CD14-positive monocyte (primary cell): ENCODE results near the gene ACSS1. TPM values are rescaled to one million over a fixed set of nuclear protein-coding genes. Genes with fewer than 3 reads are reported as not detected.
A peak's percentile ranks its signal among the peaks of the same experiment; 100 is the strongest.

Experiments used
- DNase-seq, 3 donors: peaks; one replicate each; pipeline ENCODE4 v3.0.0-alpha.2; 2011 to 2022
- H2AFZ ChIP-seq: 2 replicates; pipeline ENCODE4 v1.6.0; 2012; ENCODE audit warnings: mild to moderate bottlenecking, low read depth, low read length, inconsistent platforms; ENCODE audit not compliant: insufficient read depth, poor library complexity, severe bottlenecking
- H3K27ac ChIP-seq, 2 donors: 1 replicate in 1 of 2; 2 replicates in 1 of 2; pipeline ENCODE4 v1.5.1; 2012 to 2013; ENCODE audit warnings: low read length in 2 of 2, control low read depth in 1 of 2, inconsistent platforms in 1 of 2, low read depth in 1 of 2, mild to moderate bottlenecking in 1 of 2
- H3K27me3 ChIP-seq, 2 donors: one replicate each; pipeline versions ENCODE4 v1.6.0 to v1.6.1; 2011 to 2013; ENCODE audit warnings: low read length in 2 of 2; ENCODE audit not compliant: control insufficient read depth in 2 of 2, insufficient read depth in 2 of 2
- H3K36me3 ChIP-seq, 2 donors: replicated peaks in 1 of 2; 1 replicate in 1 of 2; 2 replicates in 1 of 2; pipeline versions ENCODE4 v1.5.1 to v1.6.1; 2012 to 2013; ENCODE audit warnings: low read length in 2 of 2, control low read depth in 1 of 2, inconsistent platforms in 1 of 2, mild to moderate bottlenecking in 1 of 2; ENCODE audit not compliant: insufficient read depth in 2 of 2, control insufficient read depth in 1 of 2
- H3K4me1 ChIP-seq, 2 donors: 1 replicate in 1 of 2; 2 replicates in 1 of 2; pipeline versions ENCODE4 v1.5.1 to v1.6.1; 2012 to 2013; ENCODE audit warnings: low read length in 2 of 2, control low read depth in 1 of 2, inconsistent platforms in 1 of 2, mild to moderate bottlenecking in 1 of 2, moderate library complexity in 1 of 2; ENCODE audit not compliant: insufficient read depth in 2 of 2, control insufficient read depth in 1 of 2
- H3K4me2 ChIP-seq: replicated peaks from 2 replicates; pipeline ENCODE3; 2012; ENCODE audit warnings: low read length, moderate library complexity, mild to moderate bottlenecking; ENCODE audit not compliant: poor library complexity, severe bottlenecking; ENCODE audit errors: extremely low read depth
- H3K4me3 ChIP-seq, 3 experiments: fragments of 200-600 bp in 1 of 3; sonication (generic) in 1 of 3; replicated peaks in 1 of 3; 1 replicate in 2 of 3; 2 replicates in 1 of 3; pipeline ENCODE4 v1.5.1; 2011 to 2013; ENCODE audit warnings: low read length in 3 of 3, mild to moderate bottlenecking in 3 of 3, control low read depth in 2 of 3, low read depth in 2 of 3, inconsistent platforms in 1 of 3, moderate library complexity in 1 of 3
- H3K79me2 ChIP-seq: 2 replicates; pipeline ENCODE4 v1.6.0; 2012; ENCODE audit warnings: mild to moderate bottlenecking, control low read depth, inconsistent platforms, low read length, moderate library complexity; ENCODE audit not compliant: insufficient read depth
- H3K9ac ChIP-seq: 2 replicates; pipeline ENCODE4 v1.6.0; 2017; ENCODE audit warnings: low read length, mild to moderate bottlenecking; ENCODE audit not compliant: insufficient read depth, poor library complexity, severe bottlenecking
- H3K9me3 ChIP-seq, 2 donors: replicated peaks in 1 of 2; 1 replicate in 1 of 2; 2 replicates in 1 of 2; pipeline versions ENCODE4 v1.5.1 to v1.6.1; 2012 to 2013; ENCODE audit warnings: low read length in 2 of 2, control low read depth in 1 of 2; ENCODE audit not compliant: control insufficient read depth in 1 of 2, insufficient read depth in 1 of 2
- H4K20me1 ChIP-seq: 2 replicates; pipeline ENCODE4 v1.6.0; 2012; ENCODE audit warnings: mild to moderate bottlenecking, low read length, control low read depth, moderate library complexity; ENCODE audit not compliant: insufficient read depth
- H3K27ac Mint-ChIP-seq, 7 donors: one replicate each; pipeline ENCODE4 v1.8.0; 2020; ENCODE audit warnings: mild to moderate bottlenecking in 7 of 7, mixed read lengths in 7 of 7, moderate library complexity in 6 of 7, inconsistent platforms in 2 of 7
- H3K27me3 Mint-ChIP-seq, 3 donors: one replicate each; pipeline ENCODE4 v1.8.0; 2021 to 2022; ENCODE audit warnings: low read depth in 3 of 3, mild to moderate bottlenecking in 3 of 3, mixed read lengths in 3 of 3, moderate library complexity in 3 of 3, inconsistent platforms in 1 of 3
- H3K36me3 Mint-ChIP-seq, 2 donors: one replicate each; pipeline ENCODE4 v1.8.0; 2020; ENCODE audit warnings: mixed read lengths in 2 of 2, inconsistent platforms in 1 of 2, mild to moderate bottlenecking in 1 of 2
- H3K4me1 Mint-ChIP-seq: one replicate; pipeline ENCODE4 v1.8.0; 2020; ENCODE audit warnings: mild to moderate bottlenecking, mixed read lengths
- H3K4me3 Mint-ChIP-seq, 2 donors: one replicate each; pipeline ENCODE4 v1.8.0; 2020; ENCODE audit warnings: mild to moderate bottlenecking in 2 of 2, mixed read lengths in 2 of 2, moderate library complexity in 1 of 2
- H3K9me3 Mint-ChIP-seq, 7 donors: one replicate each; pipeline ENCODE4 v1.8.0; 2020 to 2022; ENCODE audit warnings: mixed read lengths in 7 of 7, mild to moderate bottlenecking in 6 of 7, moderate library complexity in 6 of 7, inconsistent platforms in 2 of 7
- CTCF ChIP-seq: fragments of 200-600 bp; IDR thresholded peaks from one replicate; pipeline ENCODE4 v1.8.0; 2022; ENCODE audit warnings: antibody characterized with exemption, mild to moderate bottlenecking
- WGBS: methylation state at CpG from one replicate; pipeline ENCODE4 v1.1.5; 2013; ENCODE audit warnings: missing lambda C conversion rate; ENCODE audit not compliant: insufficient coverage; 5-methylcytosine and 5-hydroxymethylcytosine counted together
- intact Hi-C, 2 donors: fragments of 100-400 bp; cut with micrococcal nuclease; formaldehyde crosslinking; loops; one replicate each; pipeline versions ENCODE4 v1.15.0 to v1.15.1; 2023
- polyA plus RNA-seq, 3 donors: library from polyadenylated mRNA; depleted of rRNA in 1 of 3; unstranded in 2 of 3; stranded (reverse) in 1 of 3; fragments of 300-500 nt in 2 of 3; fragments of >200 nt in 1 of 3; fragmentation: Illumina TruSeq in 2 of 3; gene quantifications; 1 replicate in 2 of 3; 2 replicates in 1 of 3; pipeline ENCODE4 v1.2.3, GENCODE V29; 2012 to 2021

The ACSS1 gene
- polyA plus RNA-seq, 3 donors: 26.6 to 32.0 (median 27.6) TPM

GRCh38 chr20:24989162-24989561, 68.8 kb downstream of the ACSS1 start:
- H3K9me3 ChIP-seq: no peaks in the 10 kb centered on the region
- H3K4me3 ChIP-seq: no peak overlapping the region
- H2AFZ ChIP-seq: no peak overlapping the region
- H4K20me1 ChIP-seq: peaks cover 8% of the 10 kb centered on the region
- H3K9ac ChIP-seq: no peak overlapping the region
- WGBS: 34% methylated on average over 3 of the region's 3 CpGs
- H3K27ac ChIP-seq: peak overlapping the region in 1 of 2 donors; percentile 60
- H3K27me3 ChIP-seq: no peaks in the 10 kb centered on the region
- Mint-ChIP-seq H3K27ac (peak overlapping the region in 6 of 7 donors; percentile 44 to 88 (median 80)), H3K9me3 (no peaks in the 10 kb centered on the region), H3K27me3 (peaks cover 0 to 2% (median 0%) of the 10 kb centered on the region in 3 donors), H3K36me3 (peaks cover 3 to 7% of the 10 kb centered on the region in 2 donors), H3K4me3 (no peak overlapping the region), H3K4me1 (peaks cover 92% of the 10 kb centered on the region)
- no peaks in the 10 kb centered on the region for H3K36me3 ChIP-seq
- H3K4me1 ChIP-seq: peaks cover 69 to 87% of the 10 kb centered on the region in 2 donors
- no peak for TF ChIP-seq CTCF
- H3K79me2 ChIP-seq: peaks cover 79% of the 10 kb centered on the region
- H3K4me2 ChIP-seq: no peak overlapping the region
- DNase-seq: peak in 2 of 3 donors; percentile 27 to 31
- intact Hi-C loops: no loop called here

- Histone ChIP-seq H3K4me3 (no peak overlapping the region), H2AFZ (no peak overlapping the region), H3K9me3 (no peaks in the 10 kb centered on the region), H3K9ac (no peak overlapping the region), H3K27me3 (no peaks in the 10 kb centered on the region), H3K36me3 (peaks cover 0 to 4% of the 10 kb centered on the region in 2 donors), H3K4me1 (peaks cover 66 to 89% of the 10 kb centered on the region in 2 donors), H3K79me2 (peaks cover 90% of the 10 kb centered on the region), H3K27ac (peak overlapping the region in 1 of 2 donors; percentile 60), H3K4me2 (no peak overlapping the region), H4K20me1 (peaks cover 8% of the 10 kb centered on the region)
- H3K27ac Mint-ChIP-seq: peak overlapping the region in 3 of 7 donors; percentile 14 to 88 (median 83)
- peaks cover 0 to 3% (median 2%) of the 10 kb centered on the region in 3 donors for H3K27me3 Mint-ChIP-seq
- no peak overlapping the region for H3K4me3 Mint-ChIP-seq
- no peak for DNase-seq
- 100% methylated on average over 5 of the region's 7 CpGs for WGBS
- intact Hi-C loops: no loop called here
- peaks cover 11 to 14% of the 10 kb centered on the region in 2 donors for H3K36me3 Mint-ChIP-seq
- H3K4me1 Mint-ChIP-seq: peaks cover 91% of the 10 kb centered on the region
- H3K9me3 Mint-ChIP-seq: no peaks in the 10 kb centered on the region
- TF ChIP-seq CTCF: no peak
Measured at GRCh38 chr20:24987873-24988835, 69.8 kb downstream of the ACSS1 start.
